Measurements from ENCODE around the gene FADS2. TPM values are rescaled to one million over a fixed set of nuclear protein-coding genes. Genes with fewer than 3 reads are reported as not detected.

FADS2 gene
- total RNA-seq = 35.3 TPM

GRCh38 chr11:61827571-61828378, at the start of gene FADS2:
FADS2 (plus strand) TSS chr11:61828300; CDS start chr11:61828391, 91 bp downstream.

GRCh38 chr11:61792310-61793082, 35.6 kb upstream of the FADS2 start, which contains the start of the genes FEN1 and TMEM258:
FEN1 (plus strand) TSS chr11:61792911; CDS start chr11:61795362, 2,451 bp downstream.
TMEM258 (minus strand) TSS chr11:61792599; CDS start chr11:61792558, 41 bp downstream.

GRCh38 chr11:61816736-61817455, 11.2 kb upstream of the FADS2 start, which contains the start of gene FADS1:
FADS1 (minus strand) TSS chr11:61817003; CDS start chr11:61816929, 74 bp downstream.

GRCh38 chr11:61891331-61892084, 63.4 kb downstream of the FADS2 start, which contains the start of gene FADS3:
FADS3 (minus strand) TSS chr11:61891545; CDS start chr11:61891381, 164 bp downstream.

Small RNA genes within 50 kb of the gene (small RNA-seq; reads per million reads assigned to genes)
- gene MIR6746 (ENCODE audit: low replicate concordance) = not detected

Other genes with a start within 250 kb of the FADS2 start
- gene SYT7, start 247.2 kb upstream of the FADS2 start, total RNA-seq = 7.2 TPM
- gene DAGLA, start 147.9 kb upstream of the FADS2 start, total RNA-seq = 3.6 TPM
- 12.7 TPM for gene MYRF, start 75.7 kb upstream of the FADS2 start, total RNA-seq
- gene TMEM258, start 35.7 kb upstream of the FADS2 start, total RNA-seq = 117 TPM
- 22.5 TPM for gene FEN1, start 35.4 kb upstream of the FADS2 start, total RNA-seq
- 25.9 TPM for gene FADS1, start 11.3 kb upstream of the FADS2 start, total RNA-seq
- 17.5 TPM for gene FADS3, start 63.2 kb downstream of the FADS2 start, total RNA-seq
- gene RAB3IL1, start 89.3 kb downstream of the FADS2 start, total RNA-seq = 22.1 TPM
- gene BEST1, start 122.1 kb downstream of the FADS2 start, total RNA-seq = 1.9 TPM
- gene FTH1, start 139.3 kb downstream of the FADS2 start, total RNA-seq = 658 TPM